WTC11 (cell line): ENCODE measurements around the gene PASD1. TPM values are rescaled to one million over a fixed set of nuclear protein-coding genes. Genes with fewer than 3 reads are reported as not detected.

Experiments used
- ATAC-seq: fragments of 200-7000 bp; cut with Tn5 transposase; 2 replicates; pipeline ENCODE4 v1.10.0; 2021; ENCODE audit warnings: mild to moderate bottlenecking, moderate library complexity
- CTCF ChIA-PET: fragments of 300-600 bp; sonication (Branson Sonifier 250); formaldehyde crosslinking; loops from one replicate; lab custom pipeline; 2021; ENCODE audit warnings: antibody characterized with exemption; lab: Charles Lee
- POLR2A ChIA-PET: fragments of 350-600 bp; sonication (Branson Sonifier 250); formaldehyde crosslinking; loops from one replicate; lab custom pipeline; 2021; ENCODE audit warnings: antibody characterized with exemption; lab: Charles Lee
- DNase-seq: peaks from one replicate; pipeline ENCODE4 v3.0.0; 2021; ENCODE audit warnings: low spot score
- H3K27ac Mint-ChIP-seq: 2 replicates; pipeline ENCODE4 v1.8.0; 2021; ENCODE audit warnings: mixed read lengths
- H3K27me3 Mint-ChIP-seq: 2 replicates; pipeline ENCODE4 v1.8.0; 2021; ENCODE audit warnings: low read depth, mild to moderate bottlenecking, moderate library complexity, mixed read lengths
- H3K36me3 Mint-ChIP-seq: 2 replicates; pipeline ENCODE4 v1.8.0; 2021; ENCODE audit warnings: mixed read lengths
- H3K4me1 Mint-ChIP-seq: 2 replicates; pipeline ENCODE4 v1.8.0; 2022; ENCODE audit warnings: mixed read lengths
- H3K4me3 Mint-ChIP-seq: 2 replicates; pipeline ENCODE4 v1.8.0; 2021; ENCODE audit warnings: mild to moderate bottlenecking, moderate library complexity, mixed read lengths
- H3K9me3 Mint-ChIP-seq: 2 replicates; pipeline ENCODE4 v1.8.0; 2021; ENCODE audit warnings: mixed read lengths
- ATF1 ChIP-seq: sonication (generic); formaldehyde crosslinking; IDR thresholded peaks from 2 replicates; pipeline ENCODE4 v1.8.1; 2023; ENCODE audit warnings: mild to moderate bottlenecking, moderate library complexity, missing genetic modification reagents
- ELF4 ChIP-seq: sonication (generic); formaldehyde crosslinking; IDR thresholded peaks from 2 replicates; pipeline ENCODE4 v1.8.1; 2022; ENCODE audit warnings: low read depth, mild to moderate bottlenecking, moderate library complexity, missing genetic modification reagents
- GTF2I ChIP-seq: fragments of 250-450 bp; sonication (Bioruptor Pico); conservative IDR thresholded peaks from 2 replicates; pipeline ENCODE4 v1.4.0; 2021; ENCODE audit warnings: mild to moderate bottlenecking
- IRF2 ChIP-seq: sonication (generic); formaldehyde crosslinking; IDR thresholded peaks from 2 replicates; pipeline ENCODE4 v1.8.0; 2022; ENCODE audit warnings: low read depth, missing genetic modification reagents, borderline replicate concordance
- NFATC4 ChIP-seq: fragments of 250-450 bp; sonication (Bioruptor Pico); IDR thresholded peaks from 2 replicates; pipeline ENCODE4 v1.9.0; 2021; ENCODE audit warnings: mild to moderate bottlenecking
- NR1H2 ChIP-seq: sonication (generic); formaldehyde crosslinking; IDR thresholded peaks from 2 replicates; pipeline ENCODE4 v1.9.0; 2021; ENCODE audit warnings: mild to moderate bottlenecking, moderate library complexity, missing genetic modification reagents
- OVOL2 ChIP-seq: fragments of 250-450 bp; sonication (Bioruptor Pico); IDR thresholded peaks from 2 replicates; pipeline ENCODE4 v1.9.0; 2021; ENCODE audit warnings: mild to moderate bottlenecking, borderline replicate concordance
- SMAD3 ChIP-seq: sonication (generic); formaldehyde crosslinking; IDR thresholded peaks from 2 replicates; pipeline ENCODE4 v1.8.0; 2022; ENCODE audit warnings: missing genetic modification reagents, mild to moderate bottlenecking, borderline replicate concordance
- SP1 ChIP-seq: sonication (generic); formaldehyde crosslinking; conservative IDR thresholded peaks from 2 replicates; pipeline ENCODE4 v1.8.1; 2022; ENCODE audit warnings: missing genetic modification reagents
- TEAD4 ChIP-seq: sonication (generic); formaldehyde crosslinking; IDR thresholded peaks from 2 replicates; pipeline ENCODE4 v1.8.0; 2022; ENCODE audit warnings: mild to moderate bottlenecking, missing genetic modification reagents
- total RNA-seq: library from RNA; stranded (reverse); gene quantifications from 3 replicates; pipeline ENCODE4 v1.2.3, GENCODE V29; 2021
- TF ChIP-seq, protein P1 (sequence below): sonication (generic); formaldehyde crosslinking; IDR thresholded peaks from 2 replicates; pipeline ENCODE4 v1.8.1; 2023; ENCODE audit warnings: mild to moderate bottlenecking, missing genetic modification reagents
- TF ChIP-seq, protein P2 (sequence below): fragments of 250-450 bp; sonication (Bioruptor Pico); IDR thresholded peaks from 2 replicates; pipeline ENCODE4 v1.9.0; 2021; ENCODE audit warnings: mild to moderate bottlenecking
- TF ChIP-seq, protein P3 (sequence below): sonication (generic); formaldehyde crosslinking; IDR thresholded peaks from 2 replicates; pipeline ENCODE4 v1.8.0; 2023; ENCODE audit warnings: missing genetic modification reagents
- TF ChIP-seq, protein P4 (sequence below): sonication (generic); formaldehyde crosslinking; IDR thresholded peaks from 2 replicates; pipeline ENCODE4 v1.8.1; 2023; ENCODE audit warnings: mild to moderate bottlenecking, moderate library complexity, missing genetic modification reagents
- TF ChIP-seq, protein P5 (sequence below): sonication (generic); formaldehyde crosslinking; conservative IDR thresholded peaks from 2 replicates; pipeline ENCODE4 v1.8.1; 2023; ENCODE audit warnings: mild to moderate bottlenecking, low read depth, missing genetic modification reagents, moderate library complexity
- TF ChIP-seq, protein P6 (sequence below): fragments of 250-450 bp; sonication (Bioruptor Pico); IDR thresholded peaks from 2 replicates; pipeline ENCODE4 v1.9.0; 2021; ENCODE audit warnings: mild to moderate bottlenecking, borderline replicate concordance
- TF ChIP-seq, protein P7 (sequence below): sonication (generic); formaldehyde crosslinking; IDR thresholded peaks from 2 replicates; pipeline ENCODE4 v1.8.0; 2022; ENCODE audit warnings: mild to moderate bottlenecking, missing genetic modification reagents

Gene PASD1
- total RNA-seq, 1 experiment from 2014 or later, result not detected

DNA sequence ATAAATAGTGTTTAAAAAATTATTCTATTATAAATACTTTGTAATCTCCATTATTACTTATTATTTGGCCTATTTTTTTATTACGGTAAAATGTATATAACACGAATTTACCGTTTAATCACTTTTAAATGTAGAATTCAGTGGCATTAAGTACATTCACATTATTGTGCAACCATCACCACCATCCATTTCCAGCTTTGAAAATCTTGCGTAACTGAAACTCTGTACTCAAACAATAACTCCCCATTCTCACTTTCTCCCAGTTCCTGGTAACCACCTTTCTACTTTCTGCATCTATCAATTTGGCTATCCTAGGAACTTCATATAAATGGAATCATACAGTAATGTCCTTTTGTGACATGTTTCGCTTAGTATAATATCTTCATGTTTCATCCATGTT, 45.7 kb downstream of the PASD1 start (continued):
- TF ChIP-seq, protein P1, sequence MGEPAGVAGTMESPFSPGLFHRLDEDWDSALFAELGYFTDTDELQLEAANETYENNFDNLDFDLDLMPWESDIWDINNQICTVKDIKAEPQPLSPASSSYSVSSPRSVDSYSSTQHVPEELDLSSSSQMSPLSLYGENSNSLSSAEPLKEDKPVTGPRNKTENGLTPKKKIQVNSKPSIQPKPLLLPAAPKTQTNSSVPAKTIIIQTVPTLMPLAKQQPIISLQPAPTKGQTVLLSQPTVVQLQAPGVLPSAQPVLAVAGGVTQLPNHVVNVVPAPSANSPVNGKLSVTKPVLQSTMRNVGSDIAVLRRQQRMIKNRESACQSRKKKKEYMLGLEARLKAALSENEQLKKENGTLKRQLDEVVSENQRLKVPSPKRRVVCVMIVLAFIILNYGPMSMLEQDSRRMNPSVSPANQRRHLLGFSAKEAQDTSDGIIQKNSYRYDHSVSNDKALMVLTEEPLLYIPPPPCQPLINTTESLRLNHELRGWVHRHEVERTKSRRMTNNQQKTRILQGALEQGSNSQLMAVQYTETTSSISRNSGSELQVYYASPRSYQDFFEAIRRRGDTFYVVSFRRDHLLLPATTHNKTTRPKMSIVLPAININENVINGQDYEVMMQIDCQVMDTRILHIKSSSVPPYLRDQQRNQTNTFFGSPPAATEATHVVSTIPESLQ (CRISPR knock-in tag), result no peak
- TF ChIP-seq SMAD3 (CRISPR knock-in tag), result no peak
- no peak for TF ChIP-seq TEAD4
- TF ChIP-seq NFATC4 (CRISPR knock-in tag), result no peak
- TF ChIP-seq, protein P2, sequence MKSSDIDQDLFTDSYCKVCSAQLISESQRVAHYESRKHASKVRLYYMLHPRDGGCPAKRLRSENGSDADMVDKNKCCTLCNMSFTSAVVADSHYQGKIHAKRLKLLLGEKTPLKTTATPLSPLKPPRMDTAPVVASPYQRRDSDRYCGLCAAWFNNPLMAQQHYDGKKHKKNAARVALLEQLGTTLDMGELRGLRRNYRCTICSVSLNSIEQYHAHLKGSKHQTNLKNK (CRISPR knock-in tag), result no peak

DNA sequence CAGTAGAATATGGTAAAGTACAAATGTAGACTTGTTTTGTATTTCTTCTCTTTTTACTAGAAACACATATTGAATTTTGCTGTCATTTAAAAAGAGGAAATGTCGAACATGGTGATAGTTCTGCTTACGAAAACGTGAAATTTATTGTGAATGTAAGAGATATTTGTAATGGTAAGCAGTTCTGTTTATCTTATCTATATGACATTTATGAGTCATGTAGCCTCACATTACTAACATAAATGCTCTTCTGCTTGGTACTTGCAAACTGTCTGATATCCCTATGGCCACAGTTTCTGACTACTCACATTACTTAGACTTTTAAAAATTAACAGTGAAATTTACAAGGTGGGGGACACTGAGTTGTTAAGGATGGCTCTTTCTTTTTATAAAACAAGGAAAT, 57.9 kb downstream of the PASD1 start:
- no peak for DNase-seq
- no peak for TF ChIP-seq ATF1
- TF ChIP-seq IRF2 (CRISPR knock-in tag), result no peak
- no peak for TF ChIP-seq OVOL2 (CRISPR knock-in tag)
- TF ChIP-seq, protein P3, sequence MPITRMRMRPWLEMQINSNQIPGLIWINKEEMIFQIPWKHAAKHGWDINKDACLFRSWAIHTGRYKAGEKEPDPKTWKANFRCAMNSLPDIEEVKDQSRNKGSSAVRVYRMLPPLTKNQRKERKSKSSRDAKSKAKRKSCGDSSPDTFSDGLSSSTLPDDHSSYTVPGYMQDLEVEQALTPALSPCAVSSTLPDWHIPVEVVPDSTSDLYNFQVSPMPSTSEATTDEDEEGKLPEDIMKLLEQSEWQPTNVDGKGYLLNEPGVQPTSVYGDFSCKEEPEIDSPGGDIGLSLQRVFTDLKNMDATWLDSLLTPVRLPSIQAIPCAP, result no peak
- no peak for TF ChIP-seq ELF4 (CRISPR knock-in tag)
- TF ChIP-seq SP1 (CRISPR knock-in tag), result no peak
- TF ChIP-seq, protein P4, sequence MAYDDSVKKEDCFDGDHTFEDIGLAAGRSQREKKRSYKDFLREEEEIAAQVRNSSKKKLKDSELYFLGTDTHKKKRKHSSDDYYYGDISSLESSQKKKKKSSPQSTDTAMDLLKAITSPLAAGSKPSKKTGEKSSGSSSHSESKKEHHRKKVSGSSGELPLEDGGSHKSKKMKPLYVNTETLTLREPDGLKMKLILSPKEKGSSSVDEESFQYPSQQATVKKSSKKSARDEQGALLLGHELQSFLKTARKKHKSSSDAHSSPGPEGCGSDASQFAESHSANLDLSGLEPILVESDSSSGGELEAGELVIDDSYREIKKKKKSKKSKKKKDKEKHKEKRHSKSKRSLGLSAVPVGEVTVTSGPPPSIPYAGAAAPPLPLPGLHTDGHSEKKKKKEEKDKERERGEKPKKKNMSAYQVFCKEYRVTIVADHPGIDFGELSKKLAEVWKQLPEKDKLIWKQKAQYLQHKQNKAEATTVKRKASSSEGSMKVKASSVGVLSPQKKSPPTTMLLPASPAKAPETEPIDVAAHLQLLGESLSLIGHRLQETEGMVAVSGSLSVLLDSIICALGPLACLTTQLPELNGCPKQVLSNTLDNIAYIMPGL, result no peak
- TF ChIP-seq NR1H2 (CRISPR knock-in tag), result no peak
- TF ChIP-seq, protein P5, sequence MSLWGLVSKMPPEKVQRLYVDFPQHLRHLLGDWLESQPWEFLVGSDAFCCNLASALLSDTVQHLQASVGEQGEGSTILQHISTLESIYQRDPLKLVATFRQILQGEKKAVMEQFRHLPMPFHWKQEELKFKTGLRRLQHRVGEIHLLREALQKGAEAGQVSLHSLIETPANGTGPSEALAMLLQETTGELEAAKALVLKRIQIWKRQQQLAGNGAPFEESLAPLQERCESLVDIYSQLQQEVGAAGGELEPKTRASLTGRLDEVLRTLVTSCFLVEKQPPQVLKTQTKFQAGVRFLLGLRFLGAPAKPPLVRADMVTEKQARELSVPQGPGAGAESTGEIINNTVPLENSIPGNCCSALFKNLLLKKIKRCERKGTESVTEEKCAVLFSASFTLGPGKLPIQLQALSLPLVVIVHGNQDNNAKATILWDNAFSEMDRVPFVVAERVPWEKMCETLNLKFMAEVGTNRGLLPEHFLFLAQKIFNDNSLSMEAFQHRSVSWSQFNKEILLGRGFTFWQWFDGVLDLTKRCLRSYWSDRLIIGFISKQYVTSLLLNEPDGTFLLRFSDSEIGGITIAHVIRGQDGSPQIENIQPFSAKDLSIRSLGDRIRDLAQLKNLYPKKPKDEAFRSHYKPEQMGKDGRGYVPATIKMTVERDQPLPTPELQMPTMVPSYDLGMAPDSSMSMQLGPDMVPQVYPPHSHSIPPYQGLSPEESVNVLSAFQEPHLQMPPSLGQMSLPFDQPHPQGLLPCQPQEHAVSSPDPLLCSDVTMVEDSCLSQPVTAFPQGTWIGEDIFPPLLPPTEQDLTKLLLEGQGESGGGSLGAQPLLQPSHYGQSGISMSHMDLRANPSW (CRISPR knock-in tag), result no peak
- TF ChIP-seq, protein P6, sequence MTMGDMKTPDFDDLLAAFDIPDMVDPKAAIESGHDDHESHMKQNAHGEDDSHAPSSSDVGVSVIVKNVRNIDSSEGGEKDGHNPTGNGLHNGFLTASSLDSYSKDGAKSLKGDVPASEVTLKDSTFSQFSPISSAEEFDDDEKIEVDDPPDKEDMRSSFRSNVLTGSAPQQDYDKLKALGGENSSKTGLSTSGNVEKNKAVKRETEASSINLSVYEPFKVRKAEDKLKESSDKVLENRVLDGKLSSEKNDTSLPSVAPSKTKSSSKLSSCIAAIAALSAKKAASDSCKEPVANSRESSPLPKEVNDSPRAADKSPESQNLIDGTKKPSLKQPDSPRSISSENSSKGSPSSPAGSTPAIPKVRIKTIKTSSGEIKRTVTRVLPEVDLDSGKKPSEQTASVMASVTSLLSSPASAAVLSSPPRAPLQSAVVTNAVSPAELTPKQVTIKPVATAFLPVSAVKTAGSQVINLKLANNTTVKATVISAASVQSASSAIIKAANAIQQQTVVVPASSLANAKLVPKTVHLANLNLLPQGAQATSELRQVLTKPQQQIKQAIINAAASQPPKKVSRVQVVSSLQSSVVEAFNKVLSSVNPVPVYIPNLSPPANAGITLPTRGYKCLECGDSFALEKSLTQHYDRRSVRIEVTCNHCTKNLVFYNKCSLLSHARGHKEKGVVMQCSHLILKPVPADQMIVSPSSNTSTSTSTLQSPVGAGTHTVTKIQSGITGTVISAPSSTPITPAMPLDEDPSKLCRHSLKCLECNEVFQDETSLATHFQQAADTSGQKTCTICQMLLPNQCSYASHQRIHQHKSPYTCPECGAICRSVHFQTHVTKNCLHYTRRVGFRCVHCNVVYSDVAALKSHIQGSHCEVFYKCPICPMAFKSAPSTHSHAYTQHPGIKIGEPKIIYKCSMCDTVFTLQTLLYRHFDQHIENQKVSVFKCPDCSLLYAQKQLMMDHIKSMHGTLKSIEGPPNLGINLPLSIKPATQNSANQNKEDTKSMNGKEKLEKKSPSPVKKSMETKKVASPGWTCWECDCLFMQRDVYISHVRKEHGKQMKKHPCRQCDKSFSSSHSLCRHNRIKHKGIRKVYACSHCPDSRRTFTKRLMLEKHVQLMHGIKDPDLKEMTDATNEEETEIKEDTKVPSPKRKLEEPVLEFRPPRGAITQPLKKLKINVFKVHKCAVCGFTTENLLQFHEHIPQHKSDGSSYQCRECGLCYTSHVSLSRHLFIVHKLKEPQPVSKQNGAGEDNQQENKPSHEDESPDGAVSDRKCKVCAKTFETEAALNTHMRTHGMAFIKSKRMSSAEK, result no peak
- TF ChIP-seq, protein P7, sequence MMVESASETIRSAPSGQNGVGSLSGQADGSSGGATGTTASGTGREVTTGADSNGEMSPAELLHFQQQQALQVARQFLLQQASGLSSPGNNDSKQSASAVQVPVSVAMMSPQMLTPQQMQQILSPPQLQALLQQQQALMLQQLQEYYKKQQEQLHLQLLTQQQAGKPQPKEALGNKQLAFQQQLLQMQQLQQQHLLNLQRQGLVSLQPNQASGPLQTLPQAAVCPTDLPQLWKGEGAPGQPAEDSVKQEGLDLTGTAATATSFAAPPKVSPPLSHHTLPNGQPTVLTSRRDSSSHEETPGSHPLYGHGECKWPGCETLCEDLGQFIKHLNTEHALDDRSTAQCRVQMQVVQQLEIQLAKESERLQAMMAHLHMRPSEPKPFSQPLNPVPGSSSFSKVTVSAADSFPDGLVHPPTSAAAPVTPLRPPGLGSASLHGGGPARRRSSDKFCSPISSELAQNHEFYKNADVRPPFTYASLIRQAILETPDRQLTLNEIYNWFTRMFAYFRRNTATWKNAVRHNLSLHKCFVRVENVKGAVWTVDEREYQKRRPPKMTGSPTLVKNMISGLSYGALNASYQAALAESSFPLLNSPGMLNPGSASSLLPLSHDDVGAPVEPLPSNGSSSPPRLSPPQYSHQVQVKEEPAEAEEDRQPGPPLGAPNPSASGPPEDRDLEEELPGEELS, result no peak
- no peak for TF ChIP-seq GTF2I (CRISPR knock-in tag)
- Mint-ChIP-seq H3K4me3 (no peak overlapping the region), H3K36me3 (no peaks in the 10 kb centered on the region), H3K27me3 (no peaks in the 10 kb centered on the region), H3K9me3 (no peaks in the 10 kb centered on the region), H3K27ac (no peak overlapping the region), H3K4me1 (no peaks in the 10 kb centered on the region)
- CTCF ChIA-PET, result no interaction called here
- POLR2A ChIA-PET, result interaction anchor here (0.6 kb wide), 1 partner anchor 47 kb away, joined by 10 read pairs; no protein-coding TSS in a partner anchor
- no peak for ATAC-seq
